ENCODE results near the gene CDC73.

Gene CDC73

DNA sequence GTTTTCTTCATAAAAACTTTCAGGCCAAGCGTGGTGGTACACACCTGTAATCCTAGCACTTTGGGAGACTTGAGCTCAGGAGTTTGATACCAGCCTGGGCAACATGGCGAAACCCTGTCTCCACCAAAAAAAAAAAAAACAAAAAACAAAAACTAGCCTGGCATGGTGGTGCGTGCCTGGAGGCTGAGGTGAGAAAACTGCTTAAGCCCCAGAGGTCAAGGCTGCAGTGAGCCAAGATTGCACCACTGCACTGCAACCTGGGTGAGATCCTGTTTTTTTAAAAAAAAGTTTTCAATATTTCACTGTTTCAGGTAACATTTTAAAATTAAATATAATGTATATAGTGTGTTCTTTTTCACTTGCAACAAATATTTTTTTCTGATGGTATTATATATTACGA, 78.1 kb downstream of the CDC73 start:
- H3K4me1 ChIP-seq (ENCODE audit: low read length) = no peaks in the 10 kb centered on the region
- no peak overlapping the region for H3K4me2 ChIP-seq (ENCODE audit: low read length)
- 0 out of 2 replicates have a peak, but pooled peaks cover 3% of the 10 kb centered on the region for H4K20me1 ChIP-seq (ENCODE audit: insufficient read depth, low read length)
- no peak overlapping the region for H2AFZ ChIP-seq (ENCODE audit: low read depth, low read length)
- H3K36me3 ChIP-seq (replicated peaks; ENCODE audit: low read depth, low read length) = peaks cover 9% of the 10 kb centered on the region
- H3K79me2 ChIP-seq (ENCODE audit: low read length) = peaks cover 10% of the 10 kb centered on the region; the same call in 1 of the 2 replicates
- H3K27ac ChIP-seq (ENCODE audit: low read length) = no peak overlapping the region
- H3K9me3 ChIP-seq (ENCODE audit: insufficient read depth, low read length) = no peaks in the 10 kb centered on the region
- H3K9ac ChIP-seq (ENCODE audit: low read length) = no peak overlapping the region
- H3K27me3 ChIP-seq (ENCODE audit: low read depth, low read length) = no peaks in the 10 kb centered on the region
- no peak overlapping the region for H3K4me3 ChIP-seq (ENCODE audit: low read length)
- no peak for TF ChIP-seq EZH2phosphoT487 (IDR thresholded peaks at IDR 0.05; ENCODE audit: low read depth)

DNA sequence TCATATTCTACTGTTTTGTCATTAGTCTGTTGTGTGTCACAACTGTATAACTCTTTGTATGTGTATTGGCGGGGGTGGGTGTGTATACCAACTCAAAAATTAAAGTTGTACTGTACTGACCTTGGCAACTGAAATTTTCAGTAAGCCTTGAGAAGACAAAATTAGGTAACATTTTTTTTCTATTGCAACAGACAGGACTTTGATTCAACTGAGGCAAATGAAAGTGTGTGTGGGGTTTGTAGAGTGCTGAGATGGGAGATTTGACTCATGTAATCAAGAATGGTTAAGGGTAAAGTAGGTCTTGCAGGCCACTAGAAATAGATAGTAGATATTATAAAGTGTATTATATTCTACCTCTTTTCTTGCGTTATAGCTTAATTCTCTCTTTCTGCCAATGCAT, 79.2 kb downstream of the CDC73 start:
- Histone ChIP-seq H3K79me2 (ENCODE audit: low read length) (peaks cover 6% of the 10 kb centered on the region; the same call in 1 of the 2 replicates), H3K27ac (ENCODE audit: low read length) (no peak overlapping the region), H3K27me3 (ENCODE audit: low read depth, low read length) (no peaks in the 10 kb centered on the region), H3K4me3 (ENCODE audit: low read length) (no peak overlapping the region), H3K9ac (ENCODE audit: low read length) (no peak overlapping the region), H2AFZ (ENCODE audit: low read depth, low read length) (no peak overlapping the region), H3K4me2 (ENCODE audit: low read length) (no peak overlapping the region), H3K4me1 (ENCODE audit: low read length) (no peaks in the 10 kb centered on the region), H3K36me3 (replicated peaks; ENCODE audit: low read depth, low read length) (peaks cover 12% of the 10 kb centered on the region), H4K20me1 (ENCODE audit: insufficient read depth, low read length) (0 out of 2 replicates have a peak, but pooled peaks cover 3% of the 10 kb centered on the region), H3K9me3 (ENCODE audit: insufficient read depth, low read length) (no peaks in the 10 kb centered on the region)
- TF ChIP-seq, protein P1, sequence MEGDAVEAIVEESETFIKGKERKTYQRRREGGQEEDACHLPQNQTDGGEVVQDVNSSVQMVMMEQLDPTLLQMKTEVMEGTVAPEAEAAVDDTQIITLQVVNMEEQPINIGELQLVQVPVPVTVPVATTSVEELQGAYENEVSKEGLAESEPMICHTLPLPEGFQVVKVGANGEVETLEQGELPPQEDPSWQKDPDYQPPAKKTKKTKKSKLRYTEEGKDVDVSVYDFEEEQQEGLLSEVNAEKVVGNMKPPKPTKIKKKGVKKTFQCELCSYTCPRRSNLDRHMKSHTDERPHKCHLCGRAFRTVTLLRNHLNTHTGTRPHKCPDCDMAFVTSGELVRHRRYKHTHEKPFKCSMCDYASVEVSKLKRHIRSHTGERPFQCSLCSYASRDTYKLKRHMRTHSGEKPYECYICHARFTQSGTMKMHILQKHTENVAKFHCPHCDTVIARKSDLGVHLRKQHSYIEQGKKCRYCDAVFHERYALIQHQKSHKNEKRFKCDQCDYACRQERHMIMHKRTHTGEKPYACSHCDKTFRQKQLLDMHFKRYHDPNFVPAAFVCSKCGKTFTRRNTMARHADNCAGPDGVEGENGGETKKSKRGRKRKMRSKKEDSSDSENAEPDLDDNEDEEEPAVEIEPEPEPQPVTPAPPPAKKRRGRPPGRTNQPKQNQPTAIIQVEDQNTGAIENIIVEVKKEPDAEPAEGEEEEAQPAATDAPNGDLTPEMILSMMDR (IDR thresholded peaks at IDR 0.05; ENCODE audit: low read depth, low read length) = no peak
- no peak for TF ChIP-seq EZH2phosphoT487 (IDR thresholded peaks at IDR 0.05; ENCODE audit: low read depth)

DNA sequence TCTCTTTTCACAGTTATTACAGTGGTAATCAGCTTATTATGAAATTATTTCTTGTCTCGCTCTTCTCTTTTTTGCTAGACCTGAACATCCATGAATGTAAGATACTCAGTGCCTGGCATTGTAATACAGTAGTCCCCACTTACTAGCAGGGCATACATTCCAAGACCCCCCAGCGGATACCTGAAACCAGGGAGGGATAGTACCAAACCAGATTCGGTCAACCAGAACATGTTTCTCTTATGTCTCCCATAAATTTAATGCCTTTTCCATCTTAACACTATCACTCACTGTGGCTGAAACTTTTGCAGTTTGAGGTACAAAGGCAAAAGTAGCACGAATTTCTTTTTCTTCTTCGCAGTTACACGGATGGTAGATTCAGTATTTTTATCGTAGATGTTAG, 89.2 kb downstream of the CDC73 start:
- peaks cover 30% of the 10 kb centered on the region for H3K36me3 ChIP-seq (replicated peaks; ENCODE audit: low read depth, low read length)
- H3K9ac ChIP-seq (ENCODE audit: low read length) = no peak overlapping the region
- no peak overlapping the region for H3K4me3 ChIP-seq (ENCODE audit: low read length)
- no peaks in the 10 kb centered on the region for H3K9me3 ChIP-seq (ENCODE audit: insufficient read depth, low read length)
- H3K27ac ChIP-seq (ENCODE audit: low read length) = peak overlapping the region; percentile 51
- H3K4me2 ChIP-seq (ENCODE audit: low read length) = peak overlapping the region; percentile 62
- H4K20me1 ChIP-seq (ENCODE audit: insufficient read depth, low read length) = no peaks in the 10 kb centered on the region; the same call in 1 of the 2 replicates
- peaks cover 38% of the 10 kb centered on the region for H3K4me1 ChIP-seq (ENCODE audit: low read length)
- H3K27me3 ChIP-seq (ENCODE audit: low read depth, low read length) = no peaks in the 10 kb centered on the region
- no peak overlapping the region for H2AFZ ChIP-seq (ENCODE audit: low read depth, low read length)
- no peaks in the 10 kb centered on the region; the same call in 1 of the 2 replicates for H3K79me2 ChIP-seq (ENCODE audit: low read length)
- no peak for TF ChIP-seq EZH2phosphoT487 (IDR thresholded peaks at IDR 0.05; ENCODE audit: low read depth)
- TF ChIP-seq, protein P1 (IDR thresholded peaks at IDR 0.05; ENCODE audit: low read depth, low read length) = no peak

DNA sequence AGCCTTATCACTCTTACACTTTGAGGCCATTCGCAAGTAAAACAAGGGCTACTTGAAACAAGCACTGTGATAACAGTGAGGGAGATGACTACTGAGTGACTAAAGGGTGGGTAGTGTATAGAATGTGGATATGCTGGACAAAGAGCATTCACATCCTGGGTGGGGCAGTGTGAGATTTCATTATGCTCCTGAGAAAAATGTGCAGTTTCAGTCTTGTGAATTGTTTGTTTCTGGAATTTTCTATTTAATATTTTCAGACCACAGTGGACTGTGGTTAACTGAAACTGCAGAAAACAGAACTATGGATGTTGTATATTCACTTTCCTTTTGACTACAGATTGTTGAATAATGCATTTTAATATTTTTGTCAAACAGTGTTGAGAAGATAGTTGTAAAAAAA, 89.7 kb downstream of the CDC73 start:
- peaks cover 25% of the 10 kb centered on the region for H3K36me3 ChIP-seq (replicated peaks; ENCODE audit: low read depth, low read length)
- H3K4me3 ChIP-seq (ENCODE audit: low read length) = no peak overlapping the region

More for the DNA sequence above, 89.7 kb downstream of the CDC73 start:
- H3K27me3 ChIP-seq (ENCODE audit: low read depth, low read length) = no peaks in the 10 kb centered on the region
- H3K79me2 ChIP-seq (ENCODE audit: low read length) = no peaks in the 10 kb centered on the region; the same call in 1 of the 2 replicates
- no peak overlapping the region for H2AFZ ChIP-seq (ENCODE audit: low read depth, low read length)
- TF ChIP-seq EZH2phosphoT487 (IDR thresholded peaks at IDR 0.05; ENCODE audit: low read depth) = no peak
- TF ChIP-seq, protein P1 (IDR thresholded peaks at IDR 0.05; ENCODE audit: low read depth, low read length) = no peak
- H3K9ac ChIP-seq (ENCODE audit: low read length) = no peak overlapping the region
- no peaks in the 10 kb centered on the region for H3K9me3 ChIP-seq (ENCODE audit: insufficient read depth, low read length)
- H3K4me1 ChIP-seq (ENCODE audit: low read length) = peaks cover 41% of the 10 kb centered on the region
- H4K20me1 ChIP-seq (ENCODE audit: insufficient read depth, low read length) = peaks cover 1% of the 10 kb centered on the region; the same call in 1 of the 2 replicates
- H3K27ac ChIP-seq (ENCODE audit: low read length) = peak overlapping the region; percentile 53
- H3K4me2 ChIP-seq (ENCODE audit: low read length) = peak overlapping the region; percentile 62

All from OCI-LY3 (cell line).